ENCODE measurements around the gene FAT3.

DNA sequence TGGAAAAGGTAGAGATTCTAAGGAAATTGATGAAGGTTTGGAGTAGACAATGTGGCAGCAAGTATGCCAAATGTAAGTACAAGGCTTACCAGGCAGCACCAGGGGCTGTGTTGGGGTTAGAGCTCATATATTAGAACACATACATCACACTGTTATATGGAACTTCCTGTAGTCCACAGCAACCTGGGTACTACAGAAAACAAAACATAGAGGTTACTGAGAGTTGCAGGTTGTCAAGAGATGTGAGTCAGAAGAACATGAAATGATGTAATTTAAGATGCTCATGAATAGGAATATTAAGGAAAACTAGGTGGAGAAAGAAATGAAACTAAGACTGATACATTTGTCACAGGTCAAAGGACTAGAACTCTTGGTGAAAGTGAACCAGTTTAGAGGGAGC, 22.0 kb downstream of the FAT3 start:
- TF ChIP-seq CTCF (conservative IDR thresholded peaks at IDR 0.05; ENCODE audit: low read depth, low read length), result no peak
- TF ChIP-seq EZH2phosphoT487 (IDR thresholded peaks at IDR 0.05; ENCODE audit: borderline replicate concordance, low read length), result no peak
- TF ChIP-seq EZH2 (IDR thresholded peaks at IDR 0.05; ENCODE audit: low read length, unreplicated experiment), result no peak
